ENCODE measurements around the gene ERV3-1.
"Not testable (repeated sequence)": the region's sequence is repeated elsewhere in the genome, so short reads cannot be mapped to it uniquely, and the experiment has no call there.

Gene ERV3-1

GRCh38 chr7:65006094-65006992 lies at the start of gene ERV3-1:
ERV3-1 (minus strand) TSS chr7:65006687; CDS start chr7:64993026, 13,661 bp downstream.
- DNase-seq: peak; percentile 96

GRCh38 chr7:65055786-65056185 lies 49.3 kb upstream of the ERV3-1 start:
- not testable (repeated sequence) for DNase-seq

DNA sequence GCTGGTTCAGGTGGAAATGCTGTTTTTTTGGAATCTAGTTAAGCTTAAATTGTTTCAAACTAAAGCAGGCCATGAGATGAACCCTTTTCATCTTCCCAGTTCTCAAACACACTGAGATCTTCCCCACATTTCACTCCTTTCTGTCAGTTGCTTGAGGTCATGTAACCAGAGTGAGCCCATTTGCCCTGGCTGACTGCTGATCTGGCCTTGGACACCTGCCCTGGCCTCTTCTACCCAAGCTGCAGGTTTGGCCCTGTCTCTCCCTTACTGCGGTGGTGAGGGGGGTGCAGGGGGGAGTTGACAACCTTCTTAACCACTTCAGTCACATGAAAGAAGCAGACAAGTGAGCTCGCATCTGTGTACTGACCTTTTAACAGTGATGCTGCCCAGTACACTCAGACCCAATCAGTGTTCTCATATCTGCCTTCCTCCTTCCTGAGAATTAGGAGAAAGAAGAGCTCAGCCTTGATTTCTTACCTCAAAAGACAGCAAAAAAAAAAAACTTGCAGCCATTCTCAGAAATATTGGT lies 48.0 kb upstream of the ERV3-1 start:
- DNase-seq: not testable (repeated sequence)

- not testable (repeated sequence) for DNase-seq
Measured at GRCh38 chr7:65051654-65052053, 45.2 kb upstream of the ERV3-1 start.

- not testable (repeated sequence) for DNase-seq
Measured at GRCh38 chr7:65051139-65051538, 44.7 kb upstream of the ERV3-1 start.

- DNase-seq: not testable (repeated sequence)
Measured at GRCh38 chr7:65046329-65046728, 39.8 kb upstream of the ERV3-1 start.

DNA sequence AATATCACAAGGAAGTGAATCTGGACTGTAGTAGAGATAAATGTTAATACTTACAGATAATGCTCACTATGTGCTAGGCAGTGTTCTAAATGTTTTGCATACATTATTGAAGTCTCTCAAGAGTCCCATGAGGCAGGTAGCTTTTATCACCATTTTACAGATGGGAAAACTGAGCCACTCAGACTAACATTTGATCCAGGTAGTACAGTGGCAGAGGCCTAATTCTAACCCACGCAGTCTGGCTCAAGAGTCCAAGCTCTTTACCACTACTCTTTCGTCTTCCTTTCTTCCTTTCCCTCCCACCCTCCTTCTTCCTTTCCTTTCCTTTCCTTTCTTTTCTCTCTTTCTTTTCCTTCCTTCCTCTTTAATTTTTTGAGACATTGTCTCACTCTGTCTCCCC lies 39.1 kb upstream of the ERV3-1 start:
- DNase-seq: not testable (repeated sequence)

- DNase-seq: not testable (repeated sequence)
Measured at GRCh38 chr7:65038767-65039166, 32.3 kb upstream of the ERV3-1 start.

DNA sequence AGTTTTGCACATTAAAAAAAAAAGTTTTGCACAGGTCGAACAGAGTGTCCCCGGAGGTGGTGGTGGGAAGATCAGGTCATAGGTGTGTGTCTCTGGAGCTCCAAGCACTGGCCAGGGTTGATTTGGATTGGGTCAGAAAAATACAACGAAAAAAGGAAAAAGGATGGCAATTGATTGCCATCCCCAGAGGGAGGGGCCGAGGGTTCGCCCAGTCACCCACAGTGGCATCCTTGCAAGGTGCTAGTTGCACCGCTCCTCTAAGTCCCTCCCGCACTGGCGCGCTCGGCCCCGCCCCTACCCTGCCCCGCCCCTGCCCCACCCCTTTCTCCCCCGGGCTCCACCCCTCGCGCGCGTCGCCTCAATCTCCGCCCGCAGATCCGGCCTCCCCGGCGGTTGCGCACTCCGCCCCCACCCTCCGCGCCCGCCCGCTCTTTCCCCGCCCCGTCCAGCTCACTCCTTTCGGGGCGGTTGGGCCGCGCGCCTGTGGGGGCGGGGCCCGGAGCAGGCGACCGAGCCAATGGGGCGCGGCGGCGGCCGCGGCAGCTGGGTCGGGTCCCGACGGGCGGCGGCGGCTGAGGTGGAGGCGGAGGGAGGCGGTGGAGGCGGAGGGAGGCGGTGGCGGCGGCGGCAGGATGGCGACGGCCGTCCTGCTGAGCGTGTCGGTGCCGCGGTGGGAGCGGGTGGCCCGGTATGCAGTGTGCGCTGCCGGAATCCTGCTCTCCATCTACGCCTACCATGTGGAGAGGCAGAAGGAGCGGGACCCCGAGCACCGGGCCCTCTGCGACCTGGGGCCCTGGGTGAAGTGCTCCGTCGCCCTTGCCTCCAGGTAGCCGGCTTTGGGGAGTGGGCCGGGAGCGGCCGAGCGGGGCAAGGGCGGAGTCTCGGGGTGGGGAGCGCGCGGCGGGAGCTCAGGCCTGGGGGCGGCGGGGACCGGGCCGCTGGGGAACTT lies 31.5 kb upstream of the ERV3-1 start:
- peak; percentile 88 for DNase-seq

GRCh38 chr7:65036526-65036925 lies 30.0 kb upstream of the ERV3-1 start:
- DNase-seq: not testable (repeated sequence)

GRCh38 chr7:65035469-65035868 lies 29.0 kb upstream of the ERV3-1 start:
- not testable (repeated sequence) for DNase-seq

- not testable (repeated sequence) for DNase-seq
Measured at GRCh38 chr7:65034120-65034782, 27.8 kb upstream of the ERV3-1 start.

- DNase-seq: not testable (repeated sequence)
Measured at GRCh38 chr7:65033391-65033790, 26.9 kb upstream of the ERV3-1 start.

DNA sequence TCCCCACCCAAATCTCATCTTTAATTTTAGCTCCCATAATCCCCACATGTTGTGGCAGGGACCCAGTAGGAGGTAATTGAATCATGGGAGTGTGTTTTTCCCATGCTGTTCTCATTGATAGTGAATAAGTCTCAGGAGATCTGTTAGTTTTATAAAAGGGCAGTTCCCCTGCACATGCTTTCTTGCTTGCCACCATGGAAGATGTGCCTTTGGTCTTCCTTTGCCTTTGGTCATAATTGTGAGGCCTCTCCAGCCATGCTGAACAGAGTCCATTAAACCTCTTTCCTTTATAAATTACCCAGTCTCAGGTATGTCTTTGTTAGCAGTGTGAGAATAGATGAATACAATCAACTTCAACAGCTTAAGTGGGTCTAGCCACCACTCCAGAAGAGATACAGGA lies 18.5 kb upstream of the ERV3-1 start:
- not testable (repeated sequence) for DNase-seq

GRCh38 chr7:65020978-65021377 lies 14.5 kb upstream of the ERV3-1 start:
- DNase-seq: not testable (repeated sequence)

- DNase-seq: not testable (repeated sequence)
Measured at GRCh38 chr7:65009881-65010280, 3.4 kb upstream of the ERV3-1 start.

GRCh38 chr7:65009394-65009793 lies 2.9 kb upstream of the ERV3-1 start:
- not testable (repeated sequence) for DNase-seq

GRCh38 chr7:65007036-65007435 lies 549 bp upstream of the ERV3-1 start:
- not testable (repeated sequence) for DNase-seq

DNA sequence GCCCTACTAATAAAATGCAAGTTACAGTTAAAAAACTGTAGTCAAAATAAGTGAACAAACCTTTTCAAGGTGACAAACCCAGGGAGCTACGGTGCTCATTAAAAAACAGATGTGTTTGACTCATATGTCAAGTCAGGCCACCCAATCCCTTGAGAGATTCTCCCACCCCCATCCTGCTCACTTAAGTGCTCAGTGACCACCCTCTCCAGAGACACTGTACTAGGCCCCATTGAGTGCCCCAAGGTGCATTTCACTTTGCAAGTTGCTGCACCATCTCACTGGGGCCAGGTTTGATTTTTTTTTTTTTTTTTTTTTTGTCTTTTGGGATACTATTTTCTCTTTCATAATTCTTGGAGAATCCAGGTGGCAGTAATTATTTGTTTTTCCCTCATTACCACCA lies 1.9 kb downstream of the ERV3-1 start:
- no peak for DNase-seq

DNA sequence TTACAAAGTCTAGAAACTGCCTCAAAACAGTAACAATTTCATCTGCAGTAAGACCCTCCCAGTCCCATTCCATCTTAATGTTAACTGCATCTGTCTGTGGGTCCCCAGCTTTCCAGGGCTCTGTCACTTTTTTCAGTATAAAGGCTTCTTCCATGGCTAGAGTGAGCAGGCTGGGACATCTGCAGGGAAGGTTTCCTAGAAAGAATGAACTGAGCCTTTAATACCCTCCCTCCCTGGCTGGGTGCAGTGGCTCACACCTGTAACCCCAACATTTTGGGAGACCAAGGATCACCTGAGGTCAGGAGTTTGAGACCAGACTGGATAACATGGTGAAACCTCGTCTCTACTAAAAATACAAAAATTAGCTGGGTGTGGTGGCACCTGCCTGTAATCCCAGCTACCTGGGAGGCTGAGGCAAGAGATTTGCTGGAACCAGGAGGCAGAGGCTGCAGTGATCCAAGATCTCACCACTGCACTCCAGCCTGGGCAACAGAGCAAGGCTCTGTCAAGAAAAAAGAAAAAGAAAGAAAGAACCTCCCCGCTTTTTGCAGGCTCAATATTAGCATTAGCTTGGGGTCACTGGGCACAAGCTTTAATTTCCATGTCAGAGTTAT lies 3.4 kb downstream of the ERV3-1 start:
- DNase-seq: no peak

- DNase-seq: no peak
Measured at GRCh38 chr7:65001291-65001814, 5.1 kb downstream of the ERV3-1 start.
